RWPE1 (cell line): ENCODE measurements around the gene TMEM132C.

Experiments
- CTCF ChIA-PET: fragments of 350-600 bp; sonication (Branson Sonifier 250); formaldehyde crosslinking; extraction: SDS; loops from one replicate; lab custom pipeline; 2021; lab: Yijun Ruan, JAX
- POLR2A ChIA-PET: fragments of 400-600 bp; formaldehyde crosslinking; extraction: SDS; loops from one replicate; lab custom pipeline; 2020; ENCODE audit warnings: antibody characterized with exemption; ENCODE audit not compliant: low non-redundant PET; lab: Yijun Ruan, JAX
- DNase-seq: peaks from one replicate; pipeline ENCODE4 v3.0.0; 2012; ENCODE audit warnings: low spot score
- H3K27ac ChIP-seq: fragments of 450-650 bp; 2 replicates; pipeline ENCODE4 v1.5.1; 2017
- CTCF ChIP-seq: fragments of 450-650 bp; conservative IDR thresholded peaks from 2 replicates; pipeline ENCODE4 v1.5.1; 2017; ENCODE audit warnings: low read depth, mild to moderate bottlenecking

The TMEM132C gene

DNA sequence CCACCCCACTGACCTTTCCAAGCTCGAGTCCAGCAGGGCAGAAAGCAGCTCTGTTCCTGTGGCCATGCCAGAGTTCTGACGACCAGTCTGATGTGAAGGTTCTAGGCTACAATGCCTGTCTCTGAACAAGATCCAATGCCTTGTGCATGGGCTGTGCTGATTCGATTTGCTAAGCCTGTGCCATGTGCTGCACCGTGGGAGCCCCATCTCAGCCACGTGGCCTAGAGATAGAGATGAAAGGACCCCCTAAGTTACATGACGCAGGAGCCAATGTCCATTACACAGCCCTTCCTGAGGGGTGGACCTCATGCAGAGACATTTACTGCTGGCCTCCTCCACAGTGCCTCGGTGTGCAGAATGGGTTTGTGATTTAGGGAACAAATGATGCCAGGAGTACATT is 300.8 kb downstream of the TMEM132C start:
- no peak for DNase-seq
- ChIA-PET POLR2A (no interaction called here), CTCF (interaction anchor here (0.5 kb wide), 1 partner anchor 10 kb away, joined by 3 read pairs; no protein-coding TSS in a partner anchor)
- no peak overlapping the region for H3K27ac ChIP-seq
- TF ChIP-seq CTCF = no peak

GRCh38 chr12:128570191-128571065 is 303.5 kb downstream of the TMEM132C start:
- CTCF ChIA-PET = interaction anchor here (0.7 kb wide), 1 partner anchor 88 kb away, joined by 3 read pairs; no protein-coding TSS in a partner anchor
- H3K27ac ChIP-seq = no peak overlapping the region
- POLR2A ChIA-PET = no interaction called here
- no peak for TF ChIP-seq CTCF
- DNase-seq = no peak

DNA sequence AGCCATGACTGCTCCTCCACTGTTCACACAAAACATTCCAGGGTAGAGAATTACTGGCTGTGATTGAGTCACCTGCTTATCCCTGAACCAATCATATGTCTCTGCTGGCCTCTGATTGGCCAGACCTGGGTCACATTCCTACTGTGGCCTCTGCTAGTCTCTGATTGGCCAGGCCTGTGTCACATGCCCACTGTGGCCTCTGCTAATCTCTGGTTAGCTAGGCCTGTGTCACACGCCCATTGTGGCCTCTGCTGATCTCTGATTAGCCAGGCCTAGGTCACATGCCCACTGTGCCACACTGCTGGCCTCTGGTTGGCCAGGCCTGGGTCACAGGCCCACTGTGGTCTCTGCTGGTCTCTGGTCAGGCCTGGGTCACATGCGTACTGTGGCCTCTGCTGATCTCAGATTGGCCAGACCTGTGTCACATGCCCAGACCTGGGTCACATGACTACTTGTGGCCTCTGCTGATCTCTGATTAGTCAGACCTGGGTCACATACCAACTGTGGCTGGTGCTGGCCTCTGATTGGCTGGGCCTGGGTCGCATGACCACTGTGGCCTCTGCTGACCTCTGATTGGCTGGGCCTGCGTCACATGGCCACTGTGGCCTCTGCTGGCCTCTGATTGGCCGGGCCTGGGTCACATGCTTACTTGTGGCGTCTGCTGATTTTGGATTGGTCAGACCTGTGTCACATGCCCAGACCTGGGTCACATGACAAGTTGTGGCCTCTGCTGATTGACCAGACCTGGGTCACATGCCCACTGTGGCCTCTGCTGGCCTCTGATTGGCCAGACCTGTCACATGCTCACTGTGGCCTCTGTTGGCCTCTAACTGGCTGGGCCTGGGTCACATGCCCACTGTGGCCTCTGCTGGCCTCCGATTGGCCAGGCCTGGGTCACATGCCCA is 305.2 kb downstream of the TMEM132C start:
- no peak for DNase-seq
- no peak overlapping the region for H3K27ac ChIP-seq
- TF ChIP-seq CTCF = no peak
- ChIA-PET CTCF (no interaction called here), POLR2A (no interaction called here)

GRCh38 chr12:128573907-128574306 is 306.9 kb downstream of the TMEM132C start:
- no peak for TF ChIP-seq CTCF
- no peak overlapping the region for H3K27ac ChIP-seq
- CTCF ChIA-PET = no interaction called here
- POLR2A ChIA-PET = no interaction called here
- DNase-seq = no peak

DNA sequence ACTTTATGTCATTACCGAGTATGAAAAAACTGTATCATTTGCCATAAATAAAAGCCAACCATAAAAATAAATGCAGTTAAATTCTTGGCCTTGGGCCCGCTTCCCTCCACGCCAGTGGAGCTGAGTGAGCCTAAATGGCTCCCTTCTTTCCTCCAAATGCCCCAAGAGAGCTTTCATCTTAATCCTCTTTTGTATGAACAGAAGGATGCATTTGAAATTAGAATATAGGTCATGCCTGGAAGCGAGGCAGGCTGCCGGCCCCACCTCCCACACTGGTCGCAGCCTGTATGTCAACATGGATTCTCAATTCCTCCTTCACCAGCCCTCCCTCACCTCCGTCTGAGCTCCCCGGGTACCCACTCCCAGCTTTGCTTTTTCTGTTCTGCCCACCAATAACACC is 311.1 kb downstream of the TMEM132C start:
- no peak overlapping the region for H3K27ac ChIP-seq
- no peak for TF ChIP-seq CTCF
- ChIA-PET CTCF (interaction anchor here (0.7 kb wide), 1 partner anchor 10 kb away, joined by 3 read pairs; no protein-coding TSS in a partner anchor), POLR2A (no interaction called here)
- no peak for DNase-seq

DNA sequence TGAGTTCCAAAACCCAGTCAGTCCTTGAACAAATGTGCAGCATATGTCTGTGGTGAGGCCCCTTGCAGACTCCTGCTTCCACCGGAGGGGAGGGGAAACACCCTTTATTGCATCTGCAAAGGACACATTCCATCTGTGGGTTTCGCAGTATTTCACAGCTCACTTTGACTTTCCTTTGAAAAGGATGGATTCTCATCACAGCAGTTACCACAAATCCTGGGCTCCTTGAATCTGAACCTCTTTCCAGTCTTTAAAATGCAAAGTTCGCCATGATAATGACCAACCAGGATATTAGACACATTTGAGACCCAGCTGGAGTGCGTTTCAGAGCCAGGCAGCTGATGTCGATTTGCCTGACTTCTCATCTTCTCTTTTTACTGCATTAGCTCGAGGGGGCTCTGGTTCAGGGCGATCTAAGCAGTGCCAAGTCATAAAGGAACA is 314.4 kb downstream of the TMEM132C start:
- POLR2A ChIA-PET = no interaction called here
- DNase-seq = no peak
- CTCF ChIA-PET = no interaction called here
- H3K27ac ChIP-seq = no peak overlapping the region
- no peak for TF ChIP-seq CTCF
